SH-SY5Y (cell line): ENCODE measurements around the gene HDHD3.

Source experiments
- GATA2 ChIP-seq: IDR thresholded peaks from 2 replicates; pipeline ENCODE4 v1.6.1; 2011; ENCODE audit warnings: mild to moderate bottlenecking, low read depth, low read length
- GATA3 ChIP-seq: IDR thresholded peaks from 2 replicates; pipeline ENCODE4 v1.6.1; 2011; ENCODE audit warnings: low read depth, mild to moderate bottlenecking, low read length, moderate library complexity

Gene HDHD3

GRCh38 chr9:113352411-113352810, 24.4 kb downstream of the HDHD3 start:
- TF ChIP-seq GATA2 (no peak), GATA3 (no peak)

GRCh38 chr9:113352006-113352405, 24.8 kb downstream of the HDHD3 start:
- TF ChIP-seq GATA3 (no peak), GATA2 (no peak)

GRCh38 chr9:113350937-113351336, 25.8 kb downstream of the HDHD3 start:
- TF ChIP-seq GATA2, result no peak
- no peak for TF ChIP-seq GATA3

- TF ChIP-seq GATA3, result no peak
- TF ChIP-seq GATA2, result no peak
Observed at GRCh38 chr9:113350107-113350661, 26.6 kb downstream of the HDHD3 start.

- no peak for TF ChIP-seq GATA3
- TF ChIP-seq GATA2, result no peak
Observed at GRCh38 chr9:113349445-113350094, 27.2 kb downstream of the HDHD3 start, which contains the start of gene BSPRY. Gene BSPRY, plus strand, starts transcription at chr9:113349541. Its CDS starts 39 bp downstream, at chr9:113349580.

GRCh38 chr9:113349066-113349444, 27.7 kb downstream of the HDHD3 start:
- TF ChIP-seq GATA3 (no peak), GATA2 (no peak)

GRCh38 chr9:113348437-113348836, 28.3 kb downstream of the HDHD3 start:
- TF ChIP-seq GATA2 (no peak), GATA3 (no peak)

- TF ChIP-seq GATA2, result no peak
Observed at GRCh38 chr9:113345671-113346070, 31.1 kb downstream of the HDHD3 start.

- TF ChIP-seq GATA2 (no peak), GATA3 (no peak)
Observed at GRCh38 chr9:113345190-113345589, 31.6 kb downstream of the HDHD3 start.

GRCh38 chr9:113343732-113344231, 33.0 kb downstream of the HDHD3 start:
- no peak for TF ChIP-seq GATA2
- TF ChIP-seq GATA3, result no peak

- no peak for TF ChIP-seq GATA2
Observed at GRCh38 chr9:113341712-113342410, 34.9 kb downstream of the HDHD3 start.

- no peak for TF ChIP-seq GATA2
- no peak for TF ChIP-seq GATA3
Observed at GRCh38 chr9:113340011-113340699, 36.6 kb downstream of the HDHD3 start, which contains the start of gene WDR31. Gene WDR31, minus strand, starts transcription at chr9:113340275. Its CDS starts 8,253 bp downstream, at chr9:113332022.

- TF ChIP-seq GATA2, result no peak
- no peak for TF ChIP-seq GATA3
Observed at GRCh38 chr9:113337714-113338113, 39.1 kb downstream of the HDHD3 start.

GRCh38 chr9:113331780-113332179, 45.0 kb downstream of the HDHD3 start:
- TF ChIP-seq GATA3, result no peak
- no peak for TF ChIP-seq GATA2
